MV-4-11 (cell line): ENCODE data around the gene TMEM222.

ENCODE experiments used
- DNase-seq: peaks from one replicate; lab custom pipeline; 2025; lab: John Stamatoyannopoulos, UW

The TMEM222 gene

GRCh38 chr1:27342391-27342777 lies 20.4 kb downstream of the TMEM222 start:
- DNase-seq = no peak

DNA sequence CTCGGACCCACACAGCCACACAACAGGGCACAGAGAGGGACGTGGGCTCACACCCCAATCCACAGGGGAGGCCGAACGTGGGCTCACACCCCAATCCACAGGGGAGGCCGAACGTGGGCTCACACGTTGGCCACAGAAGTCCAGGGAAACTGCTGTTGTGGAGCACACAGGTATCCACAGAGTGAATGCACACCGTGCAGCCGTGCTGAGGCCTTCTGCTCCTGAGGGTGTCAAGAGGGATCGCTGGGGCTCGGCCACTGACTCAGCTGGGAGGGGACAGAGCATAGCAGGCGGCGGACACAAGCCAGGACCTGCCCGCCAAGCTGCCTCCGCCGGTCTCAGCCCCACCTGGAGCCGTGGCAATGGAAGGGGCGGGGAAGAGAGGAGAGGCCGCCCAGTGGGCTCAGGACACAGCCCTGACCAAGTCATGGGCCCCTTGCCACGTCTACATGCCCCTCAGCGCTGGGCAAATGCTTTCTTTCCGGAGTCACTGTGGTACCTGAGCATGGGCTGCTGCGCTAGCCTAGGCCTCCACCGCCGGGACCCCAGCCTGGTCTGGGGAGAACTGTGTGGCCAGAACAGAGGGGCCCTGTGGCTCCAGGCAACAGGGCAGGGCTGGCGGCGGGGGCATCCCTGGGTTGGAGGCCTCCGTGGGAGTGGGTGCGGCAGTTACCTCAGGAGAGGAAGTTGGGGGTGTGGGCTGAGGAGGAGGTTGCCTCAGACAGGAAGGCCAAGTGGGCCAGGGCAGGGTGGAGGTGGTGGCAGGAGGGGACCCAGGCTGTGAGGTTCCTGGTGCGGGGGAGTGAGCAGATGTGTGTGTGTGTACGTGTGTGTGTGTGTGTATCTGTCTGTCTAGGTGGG lies 21.0 kb downstream of the TMEM222 start:
- DNase-seq = peak; percentile 71

DNA sequence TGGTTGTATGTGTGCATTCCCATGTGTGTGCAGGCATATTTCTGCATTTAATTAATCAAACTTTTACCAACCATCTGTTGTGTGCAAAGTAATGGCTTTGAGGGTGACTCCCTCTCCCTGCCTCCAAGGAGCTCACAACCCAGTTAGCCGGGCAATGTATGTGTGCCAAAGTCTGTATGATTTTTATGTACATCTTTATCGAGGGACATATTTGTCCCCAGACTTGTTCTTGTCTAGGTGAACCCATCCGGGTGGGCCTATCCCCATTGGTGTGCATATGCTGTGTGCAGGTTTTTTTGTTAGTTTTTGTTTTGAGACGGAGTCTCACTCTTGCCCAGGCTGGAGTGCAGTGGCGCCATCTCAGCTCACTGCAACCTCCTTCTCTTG lies 21.7 kb downstream of the TMEM222 start:
- no peak for DNase-seq

GRCh38 chr1:27345272-27345671 lies 23.3 kb downstream of the TMEM222 start:
- no peak for DNase-seq

DNA sequence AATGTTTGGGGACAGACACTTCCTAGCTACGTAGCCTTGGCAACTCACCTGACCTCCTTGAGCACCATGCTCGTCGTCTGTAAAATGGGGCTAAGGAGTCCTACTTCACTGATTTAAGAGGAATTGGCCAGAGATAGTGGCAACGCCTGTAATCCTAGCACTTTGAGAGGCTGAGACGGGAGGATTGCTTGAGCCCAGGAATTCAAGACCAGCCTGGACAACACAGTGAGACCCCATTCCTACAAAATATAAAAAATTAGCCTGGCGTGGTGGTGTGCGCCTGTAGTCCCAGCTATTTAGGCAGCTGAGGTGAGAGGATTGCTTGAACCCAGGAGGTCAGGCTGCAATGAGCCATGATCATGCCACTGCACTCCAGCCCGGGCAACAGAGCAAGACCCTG lies 24.4 kb downstream of the TMEM222 start:
- no peak for DNase-seq

DNA sequence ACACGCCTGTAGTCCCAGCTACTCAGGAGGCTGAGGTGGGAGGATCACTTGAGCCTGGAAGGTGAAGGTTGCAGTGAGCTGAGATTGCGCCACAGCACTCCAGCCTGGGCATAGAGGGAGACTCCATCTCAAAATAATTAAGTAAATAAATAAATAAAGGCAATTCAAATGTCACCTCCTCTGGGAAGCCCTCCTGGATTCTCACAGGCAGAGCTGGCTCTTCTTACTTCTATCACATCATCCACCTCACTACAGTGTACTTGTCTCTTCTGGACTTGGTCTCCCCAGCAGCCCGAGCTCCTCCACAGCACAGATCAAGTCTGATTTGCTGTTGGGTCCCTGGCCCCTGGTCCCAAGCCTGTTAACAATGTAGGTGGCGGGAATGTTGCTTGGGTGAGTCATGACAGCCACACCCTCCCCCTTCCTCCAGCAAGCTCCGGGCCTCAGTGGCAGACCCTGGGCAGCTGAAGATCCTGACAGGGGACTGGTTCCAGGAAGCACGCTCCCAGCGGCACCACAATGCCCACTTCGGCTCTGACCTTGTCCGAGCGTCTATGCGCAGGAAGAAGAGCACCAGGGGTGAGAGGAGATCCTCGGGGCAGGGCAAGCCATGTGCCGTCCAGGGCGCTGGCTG lies 25.1 kb downstream of the TMEM222 start:
- no peak for DNase-seq

DNA sequence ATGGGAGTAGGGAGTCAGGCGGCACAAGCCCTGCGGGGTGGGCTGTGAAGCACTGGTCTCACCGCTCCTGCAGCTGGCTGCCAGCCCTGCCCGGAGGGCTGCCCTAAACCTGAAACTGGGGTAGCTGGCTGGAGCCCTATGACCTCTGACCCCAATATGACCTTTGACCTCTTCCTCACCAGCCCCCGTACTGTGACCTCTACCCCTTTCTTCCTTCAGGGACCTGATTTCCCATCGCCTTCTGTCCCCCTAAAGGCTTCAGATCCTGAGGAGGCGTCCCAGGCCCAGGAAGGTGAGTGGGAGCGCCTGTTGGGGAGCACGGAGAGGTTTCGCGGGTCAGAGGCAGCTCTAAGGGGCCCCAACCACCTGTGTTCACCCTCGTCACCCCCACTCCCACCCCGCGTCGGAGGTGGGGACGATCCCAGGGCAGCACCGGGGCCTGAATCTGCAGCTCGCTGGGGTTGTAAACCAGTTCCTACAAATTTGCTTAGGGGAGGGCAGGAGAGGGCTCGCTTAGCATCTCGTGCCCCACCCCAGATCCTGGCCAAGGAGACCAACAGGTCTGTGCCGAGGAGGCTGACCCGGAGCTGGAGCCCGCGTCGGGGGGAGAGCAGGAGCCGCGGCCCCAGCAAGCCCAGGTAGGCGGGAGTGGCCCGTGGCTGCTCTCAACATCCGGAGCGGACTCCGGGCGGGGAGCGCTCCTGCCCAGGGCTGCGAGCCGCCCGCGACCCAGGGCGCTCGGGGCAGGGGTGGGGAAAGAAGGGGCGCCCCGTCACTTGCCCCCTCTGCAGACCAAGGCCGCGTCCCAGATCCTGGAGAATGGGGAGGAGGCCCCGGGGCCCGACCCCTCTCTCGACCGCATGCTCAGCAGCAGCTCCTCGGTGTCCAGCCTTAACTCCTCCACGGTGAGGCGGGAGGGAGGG lies 27.2 kb downstream of the TMEM222 start:
- DNase-seq = no peak

DNA sequence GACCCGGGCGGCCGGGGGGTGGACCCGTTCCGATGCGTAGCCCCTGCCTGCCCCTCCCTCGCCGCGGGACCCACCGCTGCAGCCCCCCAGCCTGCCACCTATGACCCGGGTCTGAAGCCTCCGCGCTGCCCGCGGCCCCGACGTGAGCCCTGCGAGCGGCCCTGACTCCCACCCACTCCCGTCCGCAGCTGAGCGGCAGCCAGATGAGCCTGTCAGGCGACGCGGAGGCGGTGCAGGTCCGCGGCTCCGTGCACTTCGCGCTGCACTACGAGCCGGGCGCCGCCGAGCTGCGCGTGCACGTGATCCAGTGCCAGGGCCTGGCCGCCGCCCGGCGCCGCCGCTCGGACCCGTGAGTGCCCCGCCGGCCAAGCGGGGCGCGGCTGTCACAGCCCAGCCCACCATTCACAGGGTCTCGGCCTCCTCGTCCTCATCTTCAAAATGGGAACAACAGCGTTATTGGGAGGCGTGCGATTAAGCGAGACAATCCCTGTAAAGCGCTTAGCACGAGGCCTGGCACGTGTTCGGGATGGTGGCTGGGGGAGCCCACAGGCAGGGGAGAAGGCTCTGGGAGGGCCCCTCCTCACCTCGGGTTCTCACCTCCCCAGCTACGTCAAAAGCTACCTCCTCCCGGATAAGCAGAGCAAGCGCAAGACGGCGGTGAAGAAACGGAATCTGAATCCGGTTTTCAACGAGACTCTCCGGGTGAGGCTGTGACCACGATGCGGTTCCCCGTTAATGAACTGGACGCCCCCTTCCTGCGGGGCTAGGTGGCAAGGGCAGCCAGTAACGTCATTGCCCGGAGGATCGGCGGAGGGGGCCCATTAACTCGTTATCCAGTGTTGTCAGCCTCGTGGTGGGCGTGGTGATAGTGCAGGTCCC lies 28.1 kb downstream of the TMEM222 start:
- DNase-seq = peak; percentile 21

DNA sequence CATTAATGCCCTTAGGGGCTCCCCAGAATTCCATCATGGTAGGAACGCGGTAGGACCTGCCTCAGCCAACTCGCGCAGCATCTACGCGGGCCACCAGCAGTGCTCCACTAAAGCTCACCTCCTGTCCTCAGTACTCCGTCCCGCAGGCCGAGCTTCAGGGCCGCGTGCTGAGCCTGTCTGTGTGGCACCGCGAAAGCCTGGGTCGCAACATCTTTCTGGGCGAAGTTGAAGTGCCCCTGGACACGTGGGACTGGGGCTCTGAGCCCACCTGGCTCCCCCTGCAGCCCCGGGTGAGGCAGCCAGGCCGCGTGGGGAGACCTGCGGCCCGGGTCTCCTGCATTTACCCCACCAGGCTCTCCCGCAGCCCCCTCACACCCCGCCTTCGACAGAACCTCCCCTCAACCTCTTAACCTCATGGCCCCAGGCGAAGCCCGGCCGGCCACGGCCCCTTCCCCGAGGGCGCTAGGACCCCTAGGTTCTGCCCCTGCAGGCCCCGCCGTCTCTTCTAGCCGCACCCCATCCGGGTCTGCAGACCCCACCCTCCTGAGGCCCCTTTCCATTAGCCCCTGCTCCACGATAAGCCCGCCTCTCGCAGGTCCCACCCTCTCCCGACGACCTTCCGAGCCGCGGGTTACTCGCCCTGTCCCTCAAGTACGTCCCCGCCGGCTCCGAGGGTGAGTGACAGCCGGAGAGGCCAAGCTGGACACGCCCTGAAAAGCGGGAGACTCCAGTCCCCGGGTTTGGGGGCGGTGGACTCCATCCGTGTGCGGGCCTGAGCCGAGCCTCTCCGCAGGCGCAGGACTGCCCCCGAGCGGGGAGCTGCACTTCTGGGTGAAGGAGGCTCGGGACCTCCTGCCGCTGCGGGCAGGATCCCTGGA lies 28.9 kb downstream of the TMEM222 start:
- no peak for DNase-seq

GRCh38 chr1:27351541-27352107 lies 29.7 kb downstream of the TMEM222 start:
- no peak for DNase-seq

GRCh38 chr1:27353166-27353565 lies 31.2 kb downstream of the TMEM222 start:
- DNase-seq = no peak

GRCh38 chr1:27353629-27354028 lies 31.7 kb downstream of the TMEM222 start:
- no peak for DNase-seq

GRCh38 chr1:27355683-27356082 lies 33.7 kb downstream of the TMEM222 start:
- DNase-seq = no peak

- no peak for DNase-seq
Measured at GRCh38 chr1:27356277-27356618, 34.3 kb downstream of the TMEM222 start.

DNA sequence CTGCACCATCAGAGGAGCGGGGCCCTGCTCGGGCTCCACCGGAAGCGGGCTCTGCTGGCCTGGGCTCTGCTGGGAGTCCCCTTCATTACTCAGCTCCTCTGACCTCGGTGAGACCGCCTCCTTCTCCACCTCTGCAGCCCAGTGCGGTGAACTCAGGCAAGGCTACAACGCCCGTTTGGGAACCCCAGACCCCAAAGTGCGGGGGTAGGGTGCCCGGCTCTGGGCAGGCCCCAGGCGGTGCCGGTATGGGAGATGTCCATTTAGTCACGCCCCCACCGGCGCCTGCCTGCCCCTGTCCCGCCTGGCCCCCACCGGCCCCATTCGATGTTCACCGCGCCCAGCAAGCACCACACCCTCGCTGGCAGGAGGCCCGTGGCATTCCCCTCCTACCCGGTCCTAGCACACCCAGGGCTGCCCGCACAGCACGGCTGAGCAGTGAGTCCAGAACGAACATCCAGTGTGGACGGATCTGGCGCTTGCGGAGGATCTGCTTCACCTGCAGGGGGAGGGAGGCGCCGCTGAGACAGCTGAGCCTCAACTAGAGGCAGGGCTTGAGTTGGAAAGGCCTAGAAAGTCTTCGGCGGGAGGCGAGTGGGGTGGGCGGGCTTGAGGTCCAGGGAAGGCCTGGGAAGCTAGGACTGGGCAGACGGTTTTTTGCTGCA lies 34.8 kb downstream of the TMEM222 start:
- DNase-seq = no peak

- peak; percentile 33 for DNase-seq
Measured at GRCh38 chr1:27357281-27358037, 35.5 kb downstream of the TMEM222 start.

DNA sequence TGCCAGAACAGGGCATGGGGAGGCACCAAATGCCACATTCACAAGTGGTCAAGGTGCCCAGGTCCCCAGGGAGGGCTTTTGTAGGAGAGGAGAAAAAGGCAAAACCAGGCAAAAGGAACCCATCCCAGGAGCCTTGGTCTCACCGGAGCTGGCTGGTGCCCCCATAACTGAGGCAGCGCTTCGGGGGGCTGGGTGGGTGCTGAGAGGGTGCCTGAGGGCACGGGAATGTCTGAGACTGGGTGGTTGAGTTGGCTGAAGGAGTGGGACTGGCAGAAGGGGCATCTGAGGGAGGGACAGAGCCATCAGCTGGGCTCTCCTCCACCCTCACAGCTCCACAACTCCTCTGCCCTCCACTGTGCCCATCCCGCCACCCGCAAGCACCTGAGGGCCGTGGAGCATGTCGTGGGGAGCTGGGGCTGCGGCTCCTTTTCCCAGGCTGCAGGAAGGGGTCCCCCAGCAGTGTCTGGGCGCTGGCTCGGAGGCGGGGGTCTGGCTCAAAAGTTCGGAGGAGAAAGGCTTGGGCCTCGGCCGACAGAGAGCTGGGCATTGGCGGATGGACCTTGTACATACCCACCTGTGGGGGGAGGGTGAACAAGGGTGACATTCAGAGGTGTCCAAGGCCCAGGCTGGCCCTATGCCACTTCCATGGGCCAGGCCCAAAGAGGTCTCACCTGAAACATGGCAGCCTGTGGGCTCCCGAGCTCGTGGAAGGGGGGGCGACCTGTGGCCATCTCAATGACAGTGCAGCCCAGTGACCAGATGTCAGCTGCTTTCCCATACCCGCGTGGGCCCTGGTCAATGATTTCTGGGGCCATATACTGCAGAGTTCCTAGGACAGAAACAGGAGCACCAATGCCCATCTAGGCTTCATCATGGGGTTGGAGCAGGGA lies 36.3 kb downstream of the TMEM222 start:
- DNase-seq = no peak

- no peak for DNase-seq
Measured at GRCh38 chr1:27358928-27359313, 37.0 kb downstream of the TMEM222 start.
